Stimulated activated CD4-positive, alpha-beta T cell treated with anti-CD3 and anti-CD28 coated beads, Interleukin-2, amount 100 ng/mL, for 48 hours (primary cell): ENCODE results near the gene TM2D3.

Source experiments
- DNase-seq, 2 donors: peaks; one replicate each; pipeline ENCODE4 v3.0.0-alpha.2; 2020

The TM2D3 gene

GRCh38 chr15:101620671-101621070 is 31.5 kb downstream of the TM2D3 start:
- no peak for DNase-seq

GRCh38 chr15:101619615-101619865 is 32.6 kb downstream of the TM2D3 start:
- DNase-seq = no peak

DNA sequence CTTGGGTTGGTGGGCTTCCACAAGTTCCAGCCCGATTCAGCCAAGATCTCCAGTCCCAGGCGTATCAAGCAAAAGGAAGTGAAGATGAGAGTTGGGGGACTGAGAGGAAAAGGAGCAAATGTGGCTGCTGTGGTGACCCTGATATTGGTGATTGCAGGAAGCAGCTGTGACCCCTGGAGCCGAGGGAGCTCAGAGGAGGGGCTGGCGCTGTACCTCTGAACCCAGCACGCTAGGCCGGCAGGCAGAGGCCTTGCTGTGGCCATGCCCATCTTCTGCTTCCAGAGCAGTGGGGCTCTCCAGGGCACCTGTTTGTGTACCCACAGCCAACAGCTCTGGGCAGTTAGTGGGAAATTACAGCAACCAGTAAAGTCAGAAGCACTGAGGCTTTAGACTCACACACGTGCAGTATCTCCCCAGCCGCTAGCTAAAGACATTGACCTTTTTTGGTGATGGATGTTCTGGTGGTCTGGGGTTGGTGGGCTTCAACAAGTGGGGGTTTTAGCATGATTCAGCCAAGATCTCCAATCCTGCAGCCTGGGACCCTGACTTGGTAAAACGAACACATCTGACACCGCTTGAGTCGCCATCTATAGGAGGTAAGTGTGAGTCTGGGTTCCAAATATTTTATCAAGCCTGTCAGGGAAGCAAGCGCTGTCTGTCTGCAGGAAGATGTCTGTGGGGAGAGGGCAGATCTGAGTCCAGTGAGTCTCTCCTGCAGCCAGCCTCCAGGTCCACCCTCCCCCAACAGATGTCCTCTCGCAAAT is 33.1 kb downstream of the TM2D3 start:
- no peak for DNase-seq

DNA sequence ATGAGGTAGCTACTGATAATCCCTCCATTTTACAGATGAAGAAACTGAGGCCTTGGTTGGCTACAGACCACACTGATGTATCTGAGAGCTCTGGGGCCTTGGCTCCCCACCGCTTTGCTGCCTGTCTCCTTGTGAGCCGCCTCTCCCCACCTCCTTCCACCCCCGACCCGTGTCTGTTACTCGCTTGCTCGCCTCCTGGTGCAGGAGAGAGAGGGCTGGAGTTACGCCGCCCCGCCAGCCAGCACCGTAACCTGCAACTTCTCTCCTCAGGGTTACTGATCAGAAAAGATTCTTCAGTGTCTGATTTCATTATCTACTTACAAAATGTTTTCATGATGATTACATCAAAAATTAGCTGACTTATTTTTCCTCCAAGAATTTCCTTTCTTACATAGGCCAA is 34.1 kb downstream of the TM2D3 start:
- no peak for DNase-seq

- no peak for DNase-seq
These were observed 34.7 kb downstream of the TM2D3 start for GRCh38 chr15:101617390-101617965.

- DNase-seq = no peak
These were observed 36.0 kb downstream of the TM2D3 start for GRCh38 chr15:101615986-101616848.

GRCh38 chr15:101615414-101615985 is 36.7 kb downstream of the TM2D3 start:
- DNase-seq = no peak

GRCh38 chr15:101614761-101615160 is 37.4 kb downstream of the TM2D3 start:
- no peak for DNase-seq

DNA sequence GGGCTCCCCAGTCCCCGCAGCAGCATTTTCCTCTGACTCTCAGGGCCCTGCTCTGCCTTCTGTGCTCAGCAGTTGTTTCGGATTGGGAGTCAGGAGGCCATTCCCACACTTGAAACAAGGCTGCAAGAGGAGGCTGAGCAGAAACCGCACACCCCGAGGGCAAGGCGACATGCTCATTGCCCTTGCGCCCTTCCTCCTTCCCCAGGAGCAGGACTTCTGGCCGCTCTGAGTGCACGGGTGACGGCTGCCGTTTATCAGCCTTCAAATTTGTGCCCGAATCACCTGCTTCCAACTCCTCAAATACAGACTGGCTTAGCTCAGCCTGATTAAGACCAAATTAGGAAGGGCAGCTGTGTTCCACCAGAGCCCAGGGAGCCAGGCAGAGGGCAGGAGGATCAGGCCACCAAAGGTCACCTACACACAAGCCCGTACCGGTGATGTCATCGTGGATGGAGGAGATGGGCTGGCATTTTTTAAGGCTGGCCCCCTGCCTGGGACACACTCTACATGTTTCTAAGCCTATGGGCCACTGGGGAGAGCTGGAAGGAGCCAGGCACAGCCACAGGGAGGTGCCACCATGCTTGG is 38.1 kb downstream of the TM2D3 start:
- DNase-seq = no peak

DNA sequence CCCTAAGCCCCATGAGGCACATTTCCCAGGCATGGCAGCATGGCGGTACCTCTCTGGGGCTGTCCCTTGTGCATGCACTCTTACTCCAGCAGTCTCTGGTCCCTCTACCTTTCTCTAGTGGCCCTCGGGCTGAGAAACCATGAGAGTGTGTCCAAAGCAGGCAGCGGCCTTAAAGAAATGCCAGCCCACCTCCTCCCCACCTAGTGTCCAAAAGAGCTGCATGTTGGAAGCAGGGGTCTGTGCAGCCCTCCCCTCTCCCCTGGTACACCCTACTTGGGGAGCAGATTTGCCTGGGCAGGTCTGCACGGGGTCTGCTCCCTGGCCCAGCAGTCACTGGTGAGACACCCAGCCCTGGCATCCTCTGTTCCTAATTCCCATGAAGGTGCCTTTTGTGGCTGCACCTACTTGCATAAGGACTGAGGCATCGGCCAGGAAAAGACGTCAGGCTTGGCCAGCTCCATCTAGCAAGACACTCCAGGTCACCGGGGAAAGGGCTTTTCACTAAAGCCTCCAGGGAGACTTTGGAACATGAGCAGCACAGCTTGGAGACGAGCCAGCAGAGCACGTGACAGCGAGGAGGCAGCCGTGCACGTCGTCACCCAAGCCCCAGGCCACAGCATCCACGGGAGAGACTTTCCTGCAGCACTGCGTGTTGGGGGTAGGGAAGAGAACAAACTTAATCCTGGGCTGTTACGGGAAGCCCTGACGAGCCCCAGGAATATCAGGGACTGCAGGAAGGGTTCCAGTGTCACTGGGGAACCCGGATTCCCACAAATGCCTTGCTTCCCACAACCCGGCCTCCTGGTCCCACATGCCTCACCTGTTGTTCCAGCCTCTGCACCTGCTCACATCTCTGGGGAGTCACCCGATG is 38.8 kb downstream of the TM2D3 start:
- DNase-seq = no peak

GRCh38 chr15:101612676-101613075 is 39.5 kb downstream of the TM2D3 start:
- DNase-seq = no peak

- no peak for DNase-seq
These were observed 40.4 kb downstream of the TM2D3 start for GRCh38 chr15:101611580-101612299.

DNA sequence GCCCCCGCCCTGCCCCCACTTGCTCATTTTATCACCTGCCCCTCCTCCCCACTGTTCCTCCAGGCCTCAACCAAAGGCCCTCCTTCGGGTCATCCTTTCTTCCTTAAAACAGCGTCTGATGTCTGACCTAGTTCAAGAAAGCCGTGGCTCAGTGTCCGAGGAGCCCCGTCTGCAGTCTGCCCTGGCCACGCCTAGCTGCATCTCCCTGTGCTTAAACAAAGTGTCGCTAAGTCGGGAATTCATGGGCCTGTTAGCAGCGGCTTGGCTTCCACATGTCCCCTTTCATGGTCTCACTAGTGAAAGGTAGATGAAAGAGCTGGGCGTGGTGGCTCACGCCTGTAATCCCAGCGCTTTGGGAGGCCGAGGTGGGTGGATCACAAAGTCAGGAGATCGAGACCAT is 41.2 kb downstream of the TM2D3 start:
- DNase-seq = no peak

GRCh38 chr15:101610611-101611000 is 41.6 kb downstream of the TM2D3 start:
- DNase-seq = no peak

GRCh38 chr15:101609742-101610610 is 42.2 kb downstream of the TM2D3 start:
- no peak for DNase-seq

GRCh38 chr15:101608201-101608600 is 44.0 kb downstream of the TM2D3 start:
- DNase-seq = no peak

DNA sequence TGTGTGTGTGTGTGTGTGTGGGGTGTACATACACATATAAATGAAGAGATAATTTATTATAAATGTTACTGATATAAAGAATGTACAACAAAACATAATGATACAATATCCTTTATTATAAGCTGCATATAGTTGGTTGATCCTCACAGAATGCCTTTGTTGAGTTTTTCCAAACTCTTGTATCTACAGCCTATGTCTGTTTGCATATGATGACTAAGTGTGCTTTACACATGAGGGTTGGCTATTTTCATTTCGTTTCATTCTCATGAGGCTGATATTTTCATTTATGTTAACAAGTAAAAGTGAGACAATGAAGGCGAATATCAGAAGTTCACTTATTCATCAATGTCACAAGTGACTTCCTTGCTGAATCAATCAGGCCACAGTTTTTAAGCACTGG is 45.1 kb downstream of the TM2D3 start:
- no peak for DNase-seq

- DNase-seq = no peak
These were observed 47.9 kb downstream of the TM2D3 start for GRCh38 chr15:101604124-101604874.

DNA sequence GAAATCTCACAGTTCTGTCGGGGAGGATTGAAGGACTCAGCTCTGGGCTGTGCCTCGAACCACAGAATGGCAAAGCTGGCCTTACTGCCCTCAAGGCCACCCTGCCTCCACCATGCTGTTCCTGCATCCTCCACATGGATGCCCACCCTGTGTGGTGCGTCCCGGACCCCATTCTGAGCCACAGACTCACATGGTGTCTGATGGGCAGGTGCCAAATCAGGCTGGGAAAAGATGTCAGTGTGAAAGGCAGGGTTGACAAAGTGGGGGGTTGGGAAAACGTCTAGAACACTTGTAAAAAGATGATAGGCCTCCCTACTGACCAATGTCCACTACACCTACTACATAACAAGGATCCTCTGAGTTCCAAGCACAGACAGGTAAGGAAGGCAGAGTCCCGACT is 49.4 kb downstream of the TM2D3 start:
- no peak for DNase-seq

DNA sequence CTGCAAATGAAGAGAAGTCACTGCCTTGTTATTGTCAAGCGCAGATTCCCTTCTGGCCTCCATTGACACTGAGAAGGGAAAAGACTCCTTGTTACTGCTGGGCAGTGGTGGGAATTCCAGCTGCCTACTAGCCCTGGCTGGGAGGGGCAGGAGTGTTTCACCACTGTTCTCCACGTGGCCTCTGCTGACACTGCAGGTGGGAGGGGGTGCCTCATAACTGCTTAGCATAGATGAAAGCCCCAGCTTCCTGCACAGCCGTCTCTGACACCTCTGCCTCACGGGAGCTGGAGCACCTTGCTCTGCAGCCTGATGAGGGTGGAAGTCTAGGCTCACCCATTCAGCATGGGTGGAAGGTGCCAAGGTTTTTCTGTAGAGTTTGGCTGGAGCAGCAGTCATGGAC is 52.1 kb downstream of the TM2D3 start:
- DNase-seq = no peak
